Esophagus squamous epithelium (tissue), 4 donors: ENCODE measurements around the gene GSE1.

Experiments
- POLR2A ChIP-seq, 4 donors: fragments of 450-650 bp; IDR thresholded peaks; one replicate each; pipeline ENCODE4 v1.6.1; 2017; ENCODE audit warnings: antibody characterized with exemption in 4 of 4, mild to moderate bottlenecking in 4 of 4, moderate library complexity in 3 of 4
- TF ChIP-seq, protein P1 (sequence below), 6 experiments: fragments of 450-650 bp in 4 of 6; fragments of 200-600 bp in 2 of 6; sonication (generic) in 2 of 6; IDR thresholded peaks; one replicate each; pipeline ENCODE4 v1.5.1; 2016 to 2019; ENCODE audit warnings: antibody characterized with exemption in 6 of 6, mild to moderate bottlenecking in 4 of 6, moderate library complexity in 4 of 6

GRCh38 chr16:85644093-85644712 is 31.1 kb downstream of the GSE1 start:
- TF ChIP-seq POLR2A (IDR thresholded peaks at IDR 0.05): no peak
- TF ChIP-seq, protein P1, sequence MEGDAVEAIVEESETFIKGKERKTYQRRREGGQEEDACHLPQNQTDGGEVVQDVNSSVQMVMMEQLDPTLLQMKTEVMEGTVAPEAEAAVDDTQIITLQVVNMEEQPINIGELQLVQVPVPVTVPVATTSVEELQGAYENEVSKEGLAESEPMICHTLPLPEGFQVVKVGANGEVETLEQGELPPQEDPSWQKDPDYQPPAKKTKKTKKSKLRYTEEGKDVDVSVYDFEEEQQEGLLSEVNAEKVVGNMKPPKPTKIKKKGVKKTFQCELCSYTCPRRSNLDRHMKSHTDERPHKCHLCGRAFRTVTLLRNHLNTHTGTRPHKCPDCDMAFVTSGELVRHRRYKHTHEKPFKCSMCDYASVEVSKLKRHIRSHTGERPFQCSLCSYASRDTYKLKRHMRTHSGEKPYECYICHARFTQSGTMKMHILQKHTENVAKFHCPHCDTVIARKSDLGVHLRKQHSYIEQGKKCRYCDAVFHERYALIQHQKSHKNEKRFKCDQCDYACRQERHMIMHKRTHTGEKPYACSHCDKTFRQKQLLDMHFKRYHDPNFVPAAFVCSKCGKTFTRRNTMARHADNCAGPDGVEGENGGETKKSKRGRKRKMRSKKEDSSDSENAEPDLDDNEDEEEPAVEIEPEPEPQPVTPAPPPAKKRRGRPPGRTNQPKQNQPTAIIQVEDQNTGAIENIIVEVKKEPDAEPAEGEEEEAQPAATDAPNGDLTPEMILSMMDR (IDR thresholded peaks at IDR 0.05): no peak
